Psoas muscle (tissue), 8 donors: ENCODE results near the gene VCAN. TPM values are rescaled to one million over a fixed set of nuclear protein-coding genes. Genes with fewer than 3 reads are reported as not detected.

Experiments used
- ATAC-seq, 4 donors: fragments of 200-7000 bp; cut with Tn5 transposase; one replicate each; pipeline ENCODE4 v1.9.1; 2020; ENCODE audit warnings: moderate library complexity in 3 of 4, mild to moderate bottlenecking in 2 of 4
- DNase-seq, 2 donors: peaks; one replicate each; pipeline ENCODE4 v3.0.0-alpha.2; 2020
- H3K27ac ChIP-seq: fragments of 200-600 bp; one replicate; pipeline ENCODE4 v1.8.0; 2022
- H3K27me3 ChIP-seq, 3 donors: fragments of 200-600 bp in 1 of 3; one replicate each; pipeline versions ENCODE4 v1.6.1 to v1.8.0; 2013 to 2022; ENCODE audit warnings: low read length in 2 of 3, mild to moderate bottlenecking in 2 of 3, moderate library complexity in 1 of 3; ENCODE audit not compliant: insufficient read depth in 3 of 3
- H3K36me3 ChIP-seq, 2 donors: fragments of 200-600 bp in 1 of 2; one replicate each; pipeline versions ENCODE4 v1.6.1 to v1.8.0; 2013 to 2022; ENCODE audit warnings: low read depth in 1 of 2, mild to moderate bottlenecking in 1 of 2, moderate library complexity in 1 of 2; ENCODE audit not compliant: insufficient read depth in 1 of 2
- H3K4me1 ChIP-seq: fragments of 200-600 bp; one replicate; pipeline ENCODE4 v1.8.0; 2022
- H3K4me3 ChIP-seq: fragments of 200-600 bp; one replicate; pipeline ENCODE4 v1.8.0; 2022; ENCODE audit warnings: mild to moderate bottlenecking
- H3K9me3 ChIP-seq: fragments of 200-600 bp; one replicate; pipeline ENCODE4 v1.8.0; 2022
- CTCF ChIP-seq: fragments of 200-600 bp; IDR thresholded peaks from one replicate; pipeline ENCODE4 v1.8.0; 2022; ENCODE audit warnings: antibody characterized with exemption
- WGBS, 3 donors: extraction: QIAGEN DNeasy Blood & Tissue Kit; methylation state at CpG; one replicate each; pipeline versions ENCODE4 v1.1.6 to v1.1.7; 2013; 5-methylcytosine and 5-hydroxymethylcytosine counted together
- intact Hi-C, 2 donors: fragments of 100-400 bp; cut with DNase I; formaldehyde crosslinking; loops; one replicate each; pipeline versions ENCODE4 v1.11.0 to v1.14.2; 2022
- polyA plus RNA-seq, 3 donors: library from polyadenylated mRNA; stranded (reverse); fragments of 200-250 nt; gene quantifications; one replicate each; pipeline ENCODE4 v1.2.3, GENCODE V29; 2013
- total RNA-seq, 4 donors: library from RNA; stranded (reverse); fragmentation: NEBNext Ultra II Directional in 2 of 4; extraction: Animal tissue kit (Norgen Biotek cat#: 25700) in 2 of 4; gene quantifications; one replicate each; pipeline versions ENCODE4 v1.2.1 to v1.2.4, GENCODE V29; 2021 to 2023
- donor health status: healthy with polysubstance abuse.
- donor health status: DM: no; HTN: no; CAD: no; lungs with moderate emphysema.
- donor health status: Bipolar disorder and iron deficiency.
- donor health status: healthy.
- donor health status: DM: yes; HTN: yes; CAD: no.
- donor health status: DM: no; HTN: no; CAD: no.
- donor health status: DM: no; HTN: no; CAD: no.
- donor health status: DM: yes; HTN: yes; CAD: no.

VCAN gene
- total and polyA plus RNA-seq, 7 donors = 2.7 to 26.1 (median 8.8) TPM

GRCh38 chr5:83488271-83488670 is 16.7 kb downstream of the VCAN start:
- no peak for TF ChIP-seq CTCF
- no peak overlapping the region for H3K4me3 ChIP-seq
- no peak overlapping the region for H3K27ac ChIP-seq
- DNase-seq (no peak), ATAC-seq (no peak)
- intact Hi-C loops = no loop called here
- H3K27me3 ChIP-seq = no peaks in the 10 kb centered on the region
- H3K36me3 ChIP-seq = no peaks in the 10 kb centered on the region
- H3K9me3 ChIP-seq = no peaks in the 10 kb centered on the region
- H3K4me1 ChIP-seq = no peaks in the 10 kb centered on the region
- 55 to 62% (median 61%) methylated on average over 1 of the region's 1 CpG for WGBS, 3 donors

GRCh38 chr5:83488821-83489220 is 17.3 kb downstream of the VCAN start:
- Histone ChIP-seq H3K27me3 (no peaks in the 10 kb centered on the region), H3K4me3 (no peak overlapping the region), H3K27ac (no peak overlapping the region), H3K36me3 (no peaks in the 10 kb centered on the region), H3K9me3 (no peaks in the 10 kb centered on the region), H3K4me1 (no peaks in the 10 kb centered on the region)
- DNase-seq (no peak), ATAC-seq (no peak)
- intact Hi-C loops = no loop called here
- no peak for TF ChIP-seq CTCF

GRCh38 chr5:83490203-83490602 is 18.7 kb downstream of the VCAN start:
- no peak for TF ChIP-seq CTCF
- WGBS, 3 donors = 94 to 98% (median 96%) methylated on average over 9 of the region's 9 CpGs
- no peak for DNase-seq

GRCh38 chr5:83492331-83492730 is 20.8 kb downstream of the VCAN start:
- WGBS, 3 donors = 93 to 97% (median 96%) methylated on average over 1 of the region's 1 CpG
- intact Hi-C loops = no loop called here
- DNase-seq (no peak), ATAC-seq (no peak)
- no peaks in the 10 kb centered on the region for H3K36me3 ChIP-seq
- H3K4me1 ChIP-seq = no peaks in the 10 kb centered on the region
- no peaks in the 10 kb centered on the region for H3K27me3 ChIP-seq
- no peak overlapping the region for H3K27ac ChIP-seq
- no peak overlapping the region for H3K4me3 ChIP-seq
- no peak for TF ChIP-seq CTCF
- H3K9me3 ChIP-seq = no peaks in the 10 kb centered on the region

More at GRCh38 chr5:83490203-83490602, 18.7 kb downstream of the VCAN start:
- intact Hi-C loops = no loop called here
- H3K4me1 ChIP-seq = no peaks in the 10 kb centered on the region
- no peaks in the 10 kb centered on the region for H3K36me3 ChIP-seq
- no peak overlapping the region for H3K27ac ChIP-seq
- H3K9me3 ChIP-seq = no peaks in the 10 kb centered on the region
- H3K4me3 ChIP-seq = no peak overlapping the region
- H3K27me3 ChIP-seq = no peaks in the 10 kb centered on the region
- no peak for ATAC-seq

GRCh38 chr5:83493644-83494043 is 22.1 kb downstream of the VCAN start:
- Histone ChIP-seq H3K27me3 (no peaks in the 10 kb centered on the region), H3K4me1 (no peaks in the 10 kb centered on the region), H3K27ac (no peak overlapping the region), H3K9me3 (no peaks in the 10 kb centered on the region), H3K36me3 (no peaks in the 10 kb centered on the region), H3K4me3 (no peak overlapping the region)
- DNase-seq (no peak), ATAC-seq (no peak)
- 88 to 90% (median 89%) methylated on average over 7 of the region's 7 CpGs for WGBS, 3 donors
- no peak for TF ChIP-seq CTCF
- intact Hi-C loops = no loop called here
